Islet of Langerhans (tissue), 1 donor: ENCODE results near the gene LCP2.
"Not testable (repeated sequence)": the region's sequence is repeated elsewhere in the genome, so short reads cannot be mapped to it uniquely, and the experiment has no call there.

Experiments
- FAIRE-seq: peaks from one replicate; lab custom pipeline; 2011; peaks lifted over from hg19 to GRCh38; lab: Jason Lieb, UNC

The LCP2 gene

DNA sequence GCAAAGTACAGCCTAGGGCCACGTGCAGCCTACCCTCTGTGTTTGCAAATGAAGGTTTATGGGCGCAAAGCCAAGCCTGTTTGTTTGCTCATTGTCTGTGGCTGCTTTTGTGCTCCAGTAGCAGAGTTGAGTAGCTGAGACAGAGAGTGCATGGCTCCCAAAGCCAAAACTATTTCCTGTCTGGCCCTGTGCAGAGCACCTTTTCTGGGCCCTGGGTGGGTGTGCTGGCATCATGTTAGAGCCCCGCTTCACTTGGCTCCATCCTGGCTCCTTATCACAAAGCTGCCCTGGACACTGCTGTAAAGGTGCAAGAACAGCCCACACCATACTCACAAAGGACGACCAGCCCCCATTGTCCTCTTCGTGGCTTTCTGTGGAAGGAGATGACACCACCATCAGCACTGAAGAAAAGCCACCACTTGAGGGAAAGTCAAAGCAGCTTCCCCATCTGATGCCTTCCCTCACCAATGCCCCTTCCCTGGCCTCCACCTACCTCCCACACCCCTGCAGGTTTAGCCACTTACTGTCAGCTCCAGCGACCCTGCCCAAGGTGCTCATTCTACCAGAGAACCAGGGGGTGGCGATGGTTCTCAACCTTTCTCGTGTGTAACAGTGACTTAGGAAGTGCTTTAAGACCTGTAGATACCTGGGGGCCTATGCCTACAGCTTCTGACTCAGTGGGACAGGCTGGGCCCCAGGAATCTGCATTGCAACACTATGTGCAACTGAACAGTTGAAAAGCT is 23.4 kb downstream of the LCP2 start:
- FAIRE-seq: no peak

- no peak for FAIRE-seq
Observed at GRCh38 chr5:170270293-170271069, 27.1 kb downstream of the LCP2 start.

DNA sequence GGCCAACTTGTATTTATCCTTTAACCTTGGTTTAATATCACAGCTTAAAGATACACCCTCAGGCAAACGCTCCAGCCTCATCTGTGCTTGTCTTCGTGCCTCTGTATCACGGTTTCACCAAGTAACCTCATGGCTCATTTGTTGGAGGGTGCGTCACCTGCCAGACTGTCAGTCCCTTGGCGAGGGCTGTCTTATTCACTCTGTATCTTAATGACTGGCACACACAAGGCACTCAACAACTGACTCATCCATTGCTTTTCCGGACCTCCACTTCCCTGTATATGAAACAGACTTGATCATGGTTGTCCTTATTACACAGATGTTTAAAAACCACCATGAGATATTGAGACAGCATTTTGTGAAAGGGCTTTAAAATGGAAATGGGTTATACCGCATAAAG is 28.0 kb downstream of the LCP2 start:
- no peak for FAIRE-seq

DNA sequence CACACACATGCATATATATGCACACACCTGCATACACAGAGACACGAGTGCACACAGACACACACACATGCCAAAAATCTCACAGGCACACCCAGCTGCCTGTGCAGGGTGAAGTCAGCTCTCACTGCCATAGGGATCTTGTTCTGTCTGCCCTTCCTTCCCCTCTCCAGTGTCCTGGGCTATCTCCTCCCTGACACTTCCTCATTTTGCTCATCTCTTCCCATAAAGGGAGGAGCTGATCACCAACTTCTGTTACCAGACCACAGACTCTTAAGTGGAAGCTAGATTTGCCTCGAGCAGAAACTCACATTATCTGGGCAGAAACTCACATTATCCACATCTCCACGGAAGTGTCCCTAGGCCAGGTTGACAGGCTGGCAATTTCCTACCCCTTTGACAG is 28.7 kb downstream of the LCP2 start:
- no peak for FAIRE-seq

- FAIRE-seq: no peak
Observed at GRCh38 chr5:170268153-170268689, 29.4 kb downstream of the LCP2 start.

DNA sequence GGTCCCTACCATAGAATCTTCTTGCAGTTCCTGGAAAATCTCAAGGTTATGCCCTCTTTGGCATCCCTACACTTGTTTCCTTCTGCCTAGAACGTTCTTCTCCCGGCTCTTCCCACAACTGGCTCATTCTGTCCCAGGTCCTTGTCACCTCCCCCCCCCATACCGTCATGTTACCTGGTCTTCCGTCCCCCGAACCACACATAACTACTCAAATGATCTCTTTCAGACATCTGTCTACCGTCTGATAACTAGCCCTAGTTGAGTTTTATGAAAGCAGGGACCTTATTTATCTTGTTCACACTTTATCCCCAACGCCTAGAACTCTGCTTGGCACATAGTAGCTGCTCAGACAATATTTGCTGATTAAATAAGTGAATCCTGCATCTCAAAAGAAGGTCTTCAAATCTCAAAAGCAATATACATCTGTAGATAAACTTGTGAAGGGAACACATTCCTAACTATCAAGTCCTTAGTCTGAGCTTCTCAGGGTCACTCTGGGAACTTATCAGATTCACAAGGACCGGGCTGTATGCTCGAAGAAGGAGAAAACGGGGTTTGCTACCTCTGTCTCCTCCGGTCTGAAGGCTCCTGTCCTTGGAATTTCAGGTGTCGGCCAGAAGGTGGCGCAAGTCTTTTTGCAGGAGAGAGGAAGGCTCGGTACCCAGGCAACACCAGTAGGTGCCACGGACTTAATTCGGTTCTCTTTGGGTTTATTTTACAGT is 30.0 kb downstream of the LCP2 start:
- FAIRE-seq: no peak

GRCh38 chr5:170266570-170267381 is 30.8 kb downstream of the LCP2 start:
- no peak for FAIRE-seq

- FAIRE-seq: no peak
Observed at GRCh38 chr5:170265522-170265921, 32.1 kb downstream of the LCP2 start.

GRCh38 chr5:170263906-170264305 is 33.7 kb downstream of the LCP2 start:
- no peak for FAIRE-seq

- FAIRE-seq: no peak
Observed at GRCh38 chr5:170262061-170263045, 35.2 kb downstream of the LCP2 start.

- no peak for FAIRE-seq
Observed at GRCh38 chr5:170261528-170262043, 36.0 kb downstream of the LCP2 start.

GRCh38 chr5:170257370-170257769 is 40.2 kb downstream of the LCP2 start:
- FAIRE-seq: no peak

- no peak for FAIRE-seq
Observed at GRCh38 chr5:170256571-170256970, 41.0 kb downstream of the LCP2 start.

DNA sequence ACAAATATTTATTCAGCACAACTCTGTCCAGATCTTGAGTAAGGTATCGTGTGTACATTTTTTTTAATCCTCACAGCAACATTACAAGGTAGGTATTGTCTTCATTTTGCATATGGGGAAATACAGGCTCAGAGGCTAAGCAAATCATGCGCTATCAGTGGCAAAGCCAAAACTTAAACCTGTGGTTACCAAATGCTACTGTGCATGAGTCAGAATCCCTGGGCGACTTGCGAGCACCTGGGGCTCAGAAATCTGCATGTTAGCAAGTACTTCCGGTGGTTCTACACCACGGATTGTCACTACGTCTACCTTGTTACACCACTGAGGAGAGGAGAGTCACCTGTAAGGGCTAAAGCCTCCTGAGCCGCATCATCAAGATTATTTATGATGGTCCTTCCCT is 43.5 kb downstream of the LCP2 start:
- no peak for FAIRE-seq

DNA sequence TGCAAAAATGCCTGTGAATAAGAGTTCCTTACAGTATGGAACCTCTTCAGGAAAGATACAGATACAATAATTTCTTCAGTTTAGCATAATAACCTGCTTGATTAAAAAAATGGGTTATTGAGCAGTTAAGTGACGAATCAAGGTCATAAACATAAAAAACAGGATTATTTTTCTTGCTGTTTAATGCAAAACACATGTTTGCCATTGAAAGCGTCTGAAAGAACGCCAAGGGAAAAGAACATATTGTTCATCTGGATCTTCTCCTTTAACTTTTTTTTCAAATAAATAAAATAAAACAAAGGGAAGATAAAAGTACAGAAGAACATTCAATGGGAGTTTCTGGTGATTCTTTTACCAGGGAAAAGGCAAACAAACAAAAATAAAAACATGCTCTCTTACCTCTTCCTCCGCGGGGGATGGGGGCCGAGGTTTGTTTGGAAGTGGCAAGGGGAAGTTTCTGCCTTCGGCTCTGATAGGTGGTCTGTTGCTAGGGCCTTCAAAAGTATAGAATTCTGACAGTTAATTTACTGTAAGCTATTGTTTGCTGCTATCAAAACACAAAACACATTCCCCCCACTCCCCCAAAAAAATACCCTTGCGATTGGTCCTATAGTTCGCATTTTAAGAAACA is 44.7 kb downstream of the LCP2 start:
- no peak for FAIRE-seq

GRCh38 chr5:170252109-170252508 is 45.5 kb downstream of the LCP2 start:
- FAIRE-seq: no peak

GRCh38 chr5:170251462-170251861 is 46.1 kb downstream of the LCP2 start:
- no peak for FAIRE-seq

DNA sequence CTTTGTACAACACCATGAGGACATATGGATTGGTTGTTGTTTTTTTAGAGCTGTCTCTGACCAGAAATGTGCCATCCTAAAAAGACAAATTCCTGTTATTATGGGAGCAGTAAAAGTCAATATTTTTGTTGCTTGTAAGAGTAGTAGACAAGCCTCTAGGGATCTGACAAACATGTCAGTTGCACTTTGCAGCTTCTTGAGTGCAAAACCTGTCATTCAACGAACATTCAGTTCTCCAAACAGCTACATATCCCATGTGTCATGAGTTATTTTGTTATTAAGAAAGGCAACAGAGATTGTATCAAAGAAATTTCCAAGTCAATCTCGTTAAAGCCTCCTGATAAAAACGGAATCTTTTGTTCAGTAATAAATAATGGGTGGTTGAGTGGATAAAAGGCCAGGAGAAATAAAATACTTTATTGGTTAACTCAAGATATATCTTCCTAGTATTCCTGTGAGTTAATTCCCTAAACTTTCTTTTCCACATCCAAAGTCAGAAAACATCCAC is 46.7 kb downstream of the LCP2 start:
- no peak for FAIRE-seq

DNA sequence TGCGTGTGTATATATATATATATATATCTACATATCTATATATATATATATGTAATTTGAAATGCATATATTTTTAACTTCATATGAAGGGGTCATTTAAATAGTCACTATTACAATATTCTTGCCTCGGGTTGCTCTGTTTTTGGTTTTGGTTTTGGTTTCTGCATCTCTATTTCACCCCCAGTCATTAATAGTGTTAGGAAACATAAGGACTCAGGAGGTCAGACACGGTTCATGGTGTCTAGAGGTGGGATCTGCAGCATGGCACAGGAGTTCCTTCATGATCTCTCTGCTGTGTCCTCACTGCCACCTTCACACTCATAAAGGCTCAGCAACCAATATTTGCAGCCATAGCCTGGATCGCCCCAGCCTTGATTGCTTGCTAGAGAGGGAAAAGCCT is 48.2 kb downstream of the LCP2 start:
- FAIRE-seq: no peak

DNA sequence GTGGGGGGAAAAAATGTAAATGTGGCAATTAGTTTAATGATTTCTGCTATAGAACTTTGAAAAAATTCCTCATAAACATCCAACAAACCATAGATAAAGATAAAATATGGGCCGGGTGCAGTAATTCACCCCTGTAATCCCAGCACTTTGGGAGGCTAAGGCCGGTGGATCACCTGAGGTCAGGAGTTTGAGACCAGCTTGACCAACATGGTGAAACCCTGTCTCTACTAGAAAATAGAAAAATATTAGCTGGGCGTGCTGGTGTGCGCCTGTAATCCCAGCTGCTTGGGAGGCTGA is 48.7 kb downstream of the LCP2 start:
- not testable (repeated sequence) for FAIRE-seq
